NCI-H2029 treated with DMSO at 0.1 percent for 48 hours (cell line): Measurements from ENCODE around the gene UBE2E2.

Experiments
- DNase-seq: peaks from one replicate; lab custom pipeline; 2025; lab: John Stamatoyannopoulos, UW

Gene UBE2E2

DNA sequence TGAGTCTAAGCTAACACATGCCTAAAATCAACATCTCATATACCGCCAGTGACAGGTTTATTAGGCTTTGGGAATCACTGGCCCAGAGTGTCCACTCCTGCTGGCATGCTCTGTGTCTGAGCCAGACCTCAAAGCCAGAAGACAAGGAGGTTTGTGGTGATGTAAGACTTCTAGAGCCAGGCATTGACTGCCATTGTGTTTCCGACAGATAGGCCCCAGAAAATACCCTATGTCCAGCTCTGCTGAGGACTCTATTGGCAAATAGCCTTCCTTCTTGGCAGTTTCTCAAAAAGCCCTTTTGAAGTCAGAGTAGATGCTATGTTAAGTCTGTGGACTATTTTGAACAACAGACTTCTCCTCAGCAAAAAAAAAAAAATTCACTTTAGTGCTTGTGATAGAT is 420.7 kb downstream of the UBE2E2 start:
- DNase-seq: no peak

DNA sequence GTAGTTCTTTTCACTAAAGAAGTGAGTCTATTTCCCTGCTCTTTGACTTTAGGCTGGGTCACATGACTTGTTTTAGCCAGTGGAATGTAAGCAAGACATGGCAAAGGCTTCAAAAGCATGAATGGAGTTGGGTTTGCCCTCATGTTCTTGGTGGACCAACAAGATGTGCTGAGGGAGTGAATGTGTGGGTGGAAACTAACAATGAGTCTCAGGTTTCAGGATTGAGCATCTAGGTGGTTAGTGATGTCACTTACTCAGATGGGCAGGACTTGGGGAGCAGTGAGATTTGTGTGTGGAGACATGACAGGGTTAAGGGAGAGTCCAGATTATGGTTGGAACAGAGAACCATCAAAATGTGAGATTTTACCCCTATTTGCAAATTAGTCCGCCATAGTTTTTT is 421.2 kb downstream of the UBE2E2 start:
- DNase-seq: no peak

DNA sequence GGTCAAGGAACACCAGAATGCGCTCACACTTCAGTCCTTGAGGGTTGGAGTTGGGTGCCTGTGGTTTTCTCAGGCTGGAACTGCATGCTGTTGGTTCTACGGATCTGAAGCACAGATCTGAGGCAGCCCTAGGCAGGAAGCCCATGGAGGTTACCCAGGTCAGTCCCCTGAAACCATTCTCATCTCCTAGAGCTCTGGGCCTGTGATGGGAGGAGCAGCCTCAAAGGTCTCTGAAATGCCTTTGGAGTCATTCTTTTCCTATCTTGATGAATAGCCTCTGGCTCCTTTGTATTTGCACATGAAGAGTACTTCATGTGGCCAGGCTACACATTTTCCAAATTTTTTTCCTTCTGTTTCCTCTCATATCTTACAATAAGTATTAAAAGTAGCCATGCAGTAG is 423.3 kb downstream of the UBE2E2 start:
- no peak for DNase-seq

DNA sequence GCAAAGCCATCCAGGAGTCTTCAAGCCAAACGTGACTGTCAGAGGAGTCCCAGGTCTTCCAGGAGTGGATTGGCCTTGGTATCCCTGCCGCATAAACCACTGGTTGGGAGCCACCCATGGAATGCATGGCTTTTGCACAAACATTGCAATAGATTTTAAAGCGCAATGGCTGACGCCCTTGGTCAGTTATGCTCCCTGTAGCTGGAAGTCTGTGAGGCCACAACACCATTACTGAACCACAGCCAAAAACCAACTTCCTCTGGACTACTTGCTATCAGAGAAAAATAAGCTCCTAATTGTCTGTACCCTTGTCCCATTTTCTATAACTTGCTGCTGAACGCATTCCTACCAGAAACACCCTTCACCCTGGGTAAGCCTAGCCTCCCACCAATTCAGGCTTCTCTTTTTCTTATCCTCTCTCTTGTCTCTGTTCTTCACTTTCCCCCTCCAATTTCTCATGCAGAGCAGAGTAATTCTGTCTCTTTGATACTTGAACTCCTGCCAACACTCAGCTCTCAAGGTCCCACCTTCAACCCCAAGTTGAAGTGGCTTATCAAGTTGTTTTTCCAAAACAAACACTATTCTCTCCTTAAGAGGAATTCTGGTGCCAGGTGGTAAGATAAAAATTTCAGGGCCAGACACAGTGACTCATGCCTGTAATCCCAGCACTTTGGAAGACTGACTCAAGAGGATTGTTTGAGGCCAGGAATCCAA is 426.2 kb downstream of the UBE2E2 start:
- peak; percentile 95 for DNase-seq

DNA sequence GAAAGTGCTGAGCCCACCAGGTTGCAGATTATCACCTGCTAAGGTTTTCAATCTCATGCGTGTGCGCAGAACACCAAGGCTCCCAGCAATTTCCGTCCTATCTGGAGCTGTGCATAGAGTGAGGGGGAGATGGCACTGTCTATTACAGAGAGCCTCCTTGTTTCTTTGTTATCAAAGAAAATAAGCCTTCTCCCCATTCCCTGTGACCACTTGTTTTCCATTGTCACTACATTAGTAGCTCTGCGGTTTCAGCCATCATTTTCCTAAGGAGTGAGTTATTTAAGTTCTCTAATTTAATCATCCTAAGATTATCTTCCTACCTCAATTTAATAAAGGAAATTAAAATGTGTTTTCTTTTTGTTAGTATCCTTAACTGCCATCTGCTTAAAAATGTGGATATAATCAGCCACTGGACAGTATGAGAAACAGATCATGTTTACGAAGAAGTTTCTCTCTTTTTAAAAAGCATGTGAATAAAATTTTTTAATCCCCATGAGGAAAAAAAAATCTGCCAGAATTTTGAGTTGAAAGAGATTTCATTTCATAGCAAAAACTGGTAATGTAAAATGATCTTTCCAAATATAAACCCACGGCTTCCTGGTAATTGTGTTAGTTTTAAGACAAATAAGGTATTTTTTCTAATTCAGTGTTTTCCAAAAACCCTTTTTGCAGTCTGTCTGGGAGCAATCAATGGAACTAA is 430.3 kb downstream of the UBE2E2 start:
- no peak for DNase-seq

DNA sequence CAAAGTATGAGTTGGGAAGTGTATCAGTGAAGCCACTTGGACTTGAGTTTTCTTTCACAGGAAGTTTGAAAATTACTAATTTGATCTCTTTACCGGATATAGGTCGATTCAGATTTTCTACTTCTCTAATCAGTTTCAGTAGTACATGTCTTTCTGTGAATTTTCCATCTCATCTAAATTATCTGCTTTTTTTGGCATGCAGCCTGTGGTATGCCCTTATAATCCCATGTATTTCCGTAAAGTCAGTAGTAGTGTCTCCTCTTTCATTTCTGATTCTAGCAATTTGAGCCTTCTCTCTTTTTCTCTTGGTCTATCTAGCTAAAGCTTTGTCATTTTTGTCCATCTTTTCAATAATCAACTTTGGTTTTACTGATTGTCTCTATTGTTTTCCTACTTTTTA is 434.2 kb downstream of the UBE2E2 start:
- DNase-seq: no peak

DNA sequence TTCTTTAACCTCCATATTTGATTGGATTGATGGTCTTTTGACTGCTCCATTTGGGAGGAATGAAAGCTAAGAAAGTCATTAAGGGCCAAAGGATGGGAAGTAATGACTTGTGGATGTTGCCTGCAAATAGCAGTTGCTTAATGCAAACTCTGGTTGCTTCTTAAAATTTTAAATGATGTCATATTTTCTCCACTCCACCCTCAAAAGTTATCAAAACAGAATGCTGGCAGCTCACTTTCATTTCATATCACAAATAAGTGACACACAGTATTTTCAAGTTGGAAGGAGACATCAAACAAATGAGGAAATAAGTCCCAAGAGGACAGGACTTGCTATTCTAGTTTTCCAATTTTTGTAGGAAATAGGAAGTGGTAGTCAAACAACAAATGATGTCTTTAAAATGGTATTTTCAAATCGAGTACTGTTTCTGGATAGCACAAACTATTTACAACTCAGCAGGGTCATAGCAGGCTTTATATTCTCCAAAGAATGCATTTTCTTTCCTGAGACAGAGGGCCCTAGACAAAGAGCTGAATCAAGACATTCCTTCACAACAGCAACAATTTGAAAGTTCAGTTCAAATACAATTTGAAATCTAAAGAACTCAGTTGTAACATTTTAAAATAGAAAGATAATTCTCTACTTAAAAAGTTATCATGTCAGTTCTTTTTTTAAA is 437.5 kb downstream of the UBE2E2 start:
- no peak for DNase-seq
